Effector memory CD4-positive, alpha-beta T cell (primary cell): ENCODE data around the gene PNN.
"Not testable (repeated sequence)": the region's sequence is repeated elsewhere in the genome, so short reads cannot be mapped to it uniquely, and the experiment has no call there.

Experiments used
- DNase-seq, 3 donors: peaks; one replicate each; pipeline ENCODE4 v3.0.0-alpha.2; 2020
- H3K27ac ChIP-seq: 2 replicates; pipeline ENCODE4 v1.7.0; 2013; ENCODE audit warnings: mild to moderate bottlenecking, low read length, moderate library complexity; ENCODE audit not compliant: insufficient read depth, poor library complexity, severe bottlenecking
- H3K27me3 ChIP-seq: replicated peaks from 2 replicates; pipeline ENCODE4 v1.7.0; 2013; ENCODE audit warnings: mild to moderate bottlenecking, low read length; ENCODE audit not compliant: insufficient read depth, control insufficient read depth, poor library complexity, severe bottlenecking
- H3K36me3 ChIP-seq: 2 replicates; pipeline ENCODE4 v1.7.0; 2013; ENCODE audit warnings: mild to moderate bottlenecking, low read length, moderate library complexity; ENCODE audit not compliant: control insufficient read depth, insufficient read depth
- H3K4me1 ChIP-seq: 2 replicates; pipeline ENCODE4 v1.7.0; 2013; ENCODE audit warnings: low read length, mild to moderate bottlenecking; ENCODE audit not compliant: control insufficient read depth, insufficient read depth, poor library complexity, severe bottlenecking
- H3K4me3 ChIP-seq: 2 replicates; pipeline ENCODE4 v1.7.0; 2013; ENCODE audit warnings: low read length, low read depth, mild to moderate bottlenecking; ENCODE audit not compliant: insufficient read depth, poor library complexity, severe bottlenecking
- H3K9me3 ChIP-seq: 2 replicates; pipeline ENCODE4 v1.7.0; 2013; ENCODE audit warnings: mild to moderate bottlenecking, low read length, moderate library complexity; ENCODE audit not compliant: control insufficient read depth

PNN gene

GRCh38 chr14:39179042-39179441, 4.0 kb downstream of the PNN start:
- H3K27me3 ChIP-seq = no peaks in the 10 kb centered on the region
- H3K4me1 ChIP-seq = peaks cover 11% of the 10 kb centered on the region
- DNase-seq = no peak
- H3K9me3 ChIP-seq = no peaks in the 10 kb centered on the region
- H3K4me3 ChIP-seq = no peak overlapping the region
- H3K36me3 ChIP-seq = peaks cover 67% of the 10 kb centered on the region
- no peak overlapping the region for H3K27ac ChIP-seq

DNA sequence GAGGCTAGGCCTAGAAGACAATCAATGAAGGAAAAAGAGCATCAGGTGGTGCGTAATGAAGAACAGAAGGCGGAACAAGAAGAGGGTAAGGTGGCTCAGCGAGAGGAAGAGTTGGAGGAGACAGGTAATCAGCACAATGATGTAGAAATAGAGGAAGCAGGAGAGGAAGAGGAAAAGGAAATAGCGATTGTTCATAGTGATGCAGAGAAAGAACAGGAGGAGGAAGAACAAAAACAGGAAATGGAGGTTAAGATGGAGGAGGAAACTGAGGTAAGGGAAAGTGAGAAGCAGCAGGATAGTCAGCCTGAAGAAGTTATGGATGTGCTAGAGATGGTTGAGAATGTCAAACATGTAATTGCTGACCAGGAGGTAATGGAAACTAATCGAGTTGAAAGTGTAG, 5.5 kb downstream of the PNN start:
- Histone ChIP-seq H3K36me3 (peaks cover 67% of the 10 kb centered on the region), H3K4me1 (peaks cover 11% of the 10 kb centered on the region), H3K4me3 (no peak overlapping the region), H3K9me3 (no peaks in the 10 kb centered on the region), H3K27me3 (no peaks in the 10 kb centered on the region), H3K27ac (no peak overlapping the region)
- no peak for DNase-seq

DNA sequence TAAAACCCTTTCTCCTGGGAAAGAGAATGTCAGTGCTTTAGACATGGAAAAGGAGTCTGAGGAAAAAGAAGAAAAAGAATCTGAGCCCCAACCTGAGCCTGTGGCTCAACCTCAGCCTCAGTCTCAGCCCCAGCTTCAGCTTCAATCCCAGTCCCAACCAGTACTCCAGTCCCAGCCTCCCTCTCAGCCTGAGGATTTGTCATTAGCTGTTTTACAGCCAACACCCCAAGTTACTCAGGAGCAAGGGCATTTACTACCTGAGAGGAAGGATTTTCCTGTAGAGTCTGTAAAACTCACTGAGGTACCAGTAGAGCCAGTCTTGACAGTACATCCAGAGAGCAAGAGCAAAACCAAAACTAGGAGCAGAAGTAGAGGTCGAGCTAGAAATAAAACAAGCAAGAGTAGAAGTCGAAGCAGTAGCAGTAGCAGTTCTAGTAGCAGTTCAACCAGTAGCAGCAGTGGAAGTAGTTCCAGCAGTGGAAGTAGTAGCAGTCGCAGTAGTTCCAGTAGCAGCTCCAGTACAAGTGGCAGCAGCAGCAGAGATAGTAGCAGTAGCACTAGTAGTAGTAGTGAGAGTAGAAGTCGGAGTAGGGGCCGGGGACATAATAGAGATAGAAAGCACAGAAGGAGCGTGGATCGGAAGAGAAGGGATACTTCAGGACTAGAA, 6.1 kb downstream of the PNN start:
- no peaks in the 10 kb centered on the region for H3K27me3 ChIP-seq
- H3K36me3 ChIP-seq = peaks cover 67% of the 10 kb centered on the region
- H3K4me3 ChIP-seq = no peak overlapping the region
- H3K9me3 ChIP-seq = no peaks in the 10 kb centered on the region
- H3K4me1 ChIP-seq = peaks cover 8% of the 10 kb centered on the region
- DNase-seq = no peak
- H3K27ac ChIP-seq = no peak overlapping the region

- Histone ChIP-seq H3K36me3 (peaks cover 66% of the 10 kb centered on the region), H3K27me3 (no peaks in the 10 kb centered on the region), H3K4me3 (no peak overlapping the region), H3K9me3 (no peaks in the 10 kb centered on the region), H3K4me1 (peaks cover 3% of the 10 kb centered on the region), H3K27ac (no peak overlapping the region)
- no peak for DNase-seq
Observed at GRCh38 chr14:39181693-39182047, 6.6 kb downstream of the PNN start.

GRCh38 chr14:39182770-39183684, 8.0 kb downstream of the PNN start:
- Histone ChIP-seq H3K4me3 (no peak overlapping the region), H3K36me3 (peaks cover 52% of the 10 kb centered on the region), H3K4me1 (no peaks in the 10 kb centered on the region), H3K27ac (no peak overlapping the region), H3K27me3 (no peaks in the 10 kb centered on the region), H3K9me3 (no peaks in the 10 kb centered on the region)
- no peak for DNase-seq

DNA sequence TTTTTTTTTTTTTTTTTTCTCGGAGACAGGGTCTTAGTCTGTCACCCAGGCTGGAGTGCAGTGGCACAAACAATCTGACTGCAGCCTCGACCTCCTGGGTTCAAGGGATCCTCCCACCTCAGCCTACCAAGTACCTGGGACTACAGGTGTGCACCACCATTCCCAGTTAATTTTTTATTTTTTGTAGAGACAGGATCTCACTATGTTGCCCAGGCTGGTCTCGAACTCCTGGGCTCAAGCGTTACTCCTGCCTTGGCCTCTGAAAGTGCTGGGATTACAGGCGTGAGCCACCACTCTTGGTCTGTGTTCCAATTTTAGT, 8.6 kb downstream of the PNN start:
- not testable (repeated sequence) for H3K4me3 ChIP-seq, H3K27me3 ChIP-seq, H3K4me1 ChIP-seq, H3K9me3 ChIP-seq, H3K27ac ChIP-seq, DNase-seq
- peaks cover 46% of the 10 kb centered on the region for H3K36me3 ChIP-seq

- Histone ChIP-seq H3K9me3 (no peaks in the 10 kb centered on the region), H3K36me3 (peaks cover 36% of the 10 kb centered on the region), H3K27ac (no peak overlapping the region), H3K4me3 (no peak overlapping the region), H3K4me1 (no peaks in the 10 kb centered on the region), H3K27me3 (no peaks in the 10 kb centered on the region)
- DNase-seq = no peak
Observed at GRCh38 chr14:39184628-39185255, 9.7 kb downstream of the PNN start.

- no peak for DNase-seq
- peaks cover 29% of the 10 kb centered on the region for H3K36me3 ChIP-seq
Observed at GRCh38 chr14:39185256-39186049, 10.4 kb downstream of the PNN start.

GRCh38 chr14:39186941-39187525, 12.0 kb downstream of the PNN start:
- Histone ChIP-seq H3K9me3 (no peaks in the 10 kb centered on the region), H3K4me3 (no peak overlapping the region), H3K27ac (no peak overlapping the region), H3K36me3 (peaks cover 15% of the 10 kb centered on the region), H3K4me1 (no peaks in the 10 kb centered on the region), H3K27me3 (no peaks in the 10 kb centered on the region)
- DNase-seq = no peak

More at GRCh38 chr14:39185256-39186049, 10.4 kb downstream of the PNN start:
- no peaks in the 10 kb centered on the region for H3K9me3 ChIP-seq
- no peaks in the 10 kb centered on the region for H3K27me3 ChIP-seq
- no peak overlapping the region for H3K4me3 ChIP-seq
- H3K27ac ChIP-seq = no peak overlapping the region
- H3K4me1 ChIP-seq = no peaks in the 10 kb centered on the region
